K562 (cell line): ENCODE data around the gene PRR29. TPM values are rescaled to one million over a fixed set of nuclear protein-coding genes. Genes with fewer than 3 reads are reported as not detected.
A peak's percentile ranks its signal among the peaks of the same experiment; 100 is the strongest.

ENCODE experiments used
- CREM ChIP-seq: IDR thresholded peaks from 2 replicates; pipeline ENCODE4 v1.6.1; 2014; ENCODE audit warnings: antibody characterized with exemption, low read depth
- ERF ChIP-seq: fragments of 450-650 bp; formaldehyde crosslinking; IDR thresholded peaks from 2 replicates; pipeline ENCODE4 v1.4.0; 2020; ENCODE audit warnings: mild to moderate bottlenecking, mixed read lengths
- FOSL1 ChIP-seq: fragments of 200-800 bp; sonication (Bioruptor generic); conservative IDR thresholded peaks from 2 replicates; pipeline ENCODE4 v1.6.1; 2016; ENCODE audit warnings: missing genetic modification characterization, missing compliant biosample characterization
- HNRNPH1 ChIP-seq: fragments of 200-400 bp; formaldehyde crosslinking; optimal IDR thresholded peaks from 2 replicates; pipeline ENCODE3; 2017; ENCODE audit warnings: low read depth, mild to moderate bottlenecking, low read length, moderate library complexity
- ID3 ChIP-seq, 2 experiments: fragments of 250-450 bp in 1 of 2; fragments of 450-650 bp in 1 of 2; sonication (Bioruptor Pico) in 1 of 2; IDR thresholded peaks; 2 replicates each; pipeline versions ENCODE4 v1.6.1 to v1.8.0; 2016 to 2021; ENCODE audit warnings: mild to moderate bottlenecking in 2 of 2, moderate library complexity in 2 of 2, missing compliant biosample characterization in 1 of 2, missing genetic modification characterization in 1 of 2
- MCM7 ChIP-seq, 2 experiments: fragments of 450-650 bp; IDR thresholded peaks; 2 replicates each; pipeline ENCODE4 v1.6.1; 2016 to 2018
- PTRF ChIP-seq: fragments of 450-650 bp; IDR thresholded peaks from 2 replicates; pipeline ENCODE4 v1.6.1; 2016; ENCODE audit warnings: mild to moderate bottlenecking, missing genetic modification characterization, missing compliant biosample characterization
- SMARCB1 ChIP-seq: IDR thresholded peaks from 2 replicates; pipeline ENCODE4 v1.6.1; 2011; ENCODE audit warnings: improper control_type of control experiment, low read depth; ENCODE audit not compliant: insufficient read length
- SNAPC5 ChIP-seq: fragments of 250-450 bp; sonication (Bioruptor Pico); IDR thresholded peaks from 2 replicates; pipeline ENCODE4 v1.8.0; 2021; ENCODE audit warnings: moderate library complexity, mild to moderate bottlenecking, inconsistent platforms
- TAF9B ChIP-seq: fragments of 450-650 bp; IDR thresholded peaks from 2 replicates; pipeline ENCODE4 v1.6.1; 2018; ENCODE audit warnings: mild to moderate bottlenecking; ENCODE audit not compliant: partially characterized antibody
- THRAP3 ChIP-seq: fragments of 450-650 bp; IDR thresholded peaks from 2 replicates; pipeline ENCODE4 v1.6.1; 2016; ENCODE audit warnings: mild to moderate bottlenecking, inconsistent platforms, borderline replicate concordance
- ZFP1 ChIP-seq: fragments of 450-650 bp; formaldehyde crosslinking; IDR thresholded peaks from 2 replicates; pipeline ENCODE4 v1.4.0; 2020; ENCODE audit warnings: mild to moderate bottlenecking, mixed read lengths
- ZNF592 ChIP-seq: fragments of 450-650 bp; IDR thresholded peaks from 2 replicates; pipeline ENCODE4 v1.6.1; 2017; ENCODE audit warnings: antibody characterized with exemption, mild to moderate bottlenecking
- ZNF644 ChIP-seq: fragments of 200-800 bp; sonication (Bioruptor generic); IDR thresholded peaks from 2 replicates; pipeline ENCODE4 v1.6.1; 2016; ENCODE audit warnings: low read depth, missing genetic modification characterization, missing compliant biosample characterization
- ZNF75A ChIP-seq: fragments of 450-650 bp; formaldehyde crosslinking; IDR thresholded peaks from 2 replicates; pipeline ENCODE4 v1.4.0; 2020; ENCODE audit warnings: mild to moderate bottlenecking
- polyA plus RNA-seq, 8 experiments: library from polyadenylated mRNA; depleted of rRNA in 4 of 8; stranded (reverse) in 5 of 8; unstranded in 3 of 8; fragments of >200 nt; fragmentation: Nextera tagmentation in 2 of 8; fragmentation: Illumina TruSeq in 1 of 8; extraction: Ambion mirVana in 2 of 8; extraction: Trizol in 1 of 8; gene quantifications; 2 replicates each; pipeline versions ENCODE4 v1.2.1 to v1.2.3, GENCODE V29; 2011 to 2014; ENCODE audit warnings: inconsistent platforms in 1 of 8, missing spikeins in 1 of 8
- total RNA-seq, 7 experiments: library from RNA; depleted of rRNA in 6 of 7; stranded (reverse); fragments of >200 nt in 6 of 7; fragmentation: Illumina TruSeq in 2 of 7; extraction: Trizol in 2 of 7; gene quantifications; 2 replicates each; pipeline versions ENCODE4 v1.2.1 to v1.2.3, GENCODE V29; 2011 to 2021; ENCODE audit warnings: low replicate concordance in 1 of 7
- TF ChIP-seq, protein P1 (sequence below), 2 experiments: fragments of 450-650 bp; formaldehyde crosslinking in 1 of 2; IDR thresholded peaks; 2 replicates each; pipeline versions ENCODE4 v1.4.0 to v1.6.1; 2014 to 2020; ENCODE audit warnings: mild to moderate bottlenecking in 2 of 2, borderline replicate concordance in 1 of 2, low read depth in 1 of 2

Gene PRR29
- total and polyA plus RNA-seq, 9 of the 15 experiments (the other 6 are each of a cell fraction or from before 2014, with no cell fraction given): 0.08 to 0.58 (median 0.15) TPM; not detected in 5

DNA sequence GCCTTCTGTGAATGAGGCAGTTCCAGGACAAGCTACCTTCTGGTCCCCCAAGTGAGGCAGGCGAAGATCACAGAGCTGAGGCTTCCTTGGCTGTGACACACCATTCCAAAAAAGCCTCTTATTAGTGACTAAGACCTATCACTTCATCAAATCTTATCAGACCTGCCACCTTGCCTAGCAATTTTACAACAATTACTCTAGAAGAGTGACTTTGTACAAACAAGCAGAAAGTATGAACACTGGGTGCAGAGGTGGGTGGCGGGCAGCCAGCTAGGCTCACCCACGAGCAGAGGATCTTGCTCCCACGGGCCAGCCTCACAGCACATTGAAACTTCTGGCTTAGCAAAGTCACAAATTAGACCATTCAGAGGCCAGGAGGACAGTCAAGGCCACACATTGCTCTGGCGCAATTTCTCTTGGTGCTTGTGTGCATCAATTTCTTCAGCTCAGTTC is 24.5 kb downstream of the PRR29 start (continued):
- TF ChIP-seq ZNF592: 0 out of 2 replicates have a peak, but pooled peaks have one; percentile 70
- no peak for TF ChIP-seq SMARCB1
- TF ChIP-seq TAF9B: no peak
- TF ChIP-seq, protein P1, sequence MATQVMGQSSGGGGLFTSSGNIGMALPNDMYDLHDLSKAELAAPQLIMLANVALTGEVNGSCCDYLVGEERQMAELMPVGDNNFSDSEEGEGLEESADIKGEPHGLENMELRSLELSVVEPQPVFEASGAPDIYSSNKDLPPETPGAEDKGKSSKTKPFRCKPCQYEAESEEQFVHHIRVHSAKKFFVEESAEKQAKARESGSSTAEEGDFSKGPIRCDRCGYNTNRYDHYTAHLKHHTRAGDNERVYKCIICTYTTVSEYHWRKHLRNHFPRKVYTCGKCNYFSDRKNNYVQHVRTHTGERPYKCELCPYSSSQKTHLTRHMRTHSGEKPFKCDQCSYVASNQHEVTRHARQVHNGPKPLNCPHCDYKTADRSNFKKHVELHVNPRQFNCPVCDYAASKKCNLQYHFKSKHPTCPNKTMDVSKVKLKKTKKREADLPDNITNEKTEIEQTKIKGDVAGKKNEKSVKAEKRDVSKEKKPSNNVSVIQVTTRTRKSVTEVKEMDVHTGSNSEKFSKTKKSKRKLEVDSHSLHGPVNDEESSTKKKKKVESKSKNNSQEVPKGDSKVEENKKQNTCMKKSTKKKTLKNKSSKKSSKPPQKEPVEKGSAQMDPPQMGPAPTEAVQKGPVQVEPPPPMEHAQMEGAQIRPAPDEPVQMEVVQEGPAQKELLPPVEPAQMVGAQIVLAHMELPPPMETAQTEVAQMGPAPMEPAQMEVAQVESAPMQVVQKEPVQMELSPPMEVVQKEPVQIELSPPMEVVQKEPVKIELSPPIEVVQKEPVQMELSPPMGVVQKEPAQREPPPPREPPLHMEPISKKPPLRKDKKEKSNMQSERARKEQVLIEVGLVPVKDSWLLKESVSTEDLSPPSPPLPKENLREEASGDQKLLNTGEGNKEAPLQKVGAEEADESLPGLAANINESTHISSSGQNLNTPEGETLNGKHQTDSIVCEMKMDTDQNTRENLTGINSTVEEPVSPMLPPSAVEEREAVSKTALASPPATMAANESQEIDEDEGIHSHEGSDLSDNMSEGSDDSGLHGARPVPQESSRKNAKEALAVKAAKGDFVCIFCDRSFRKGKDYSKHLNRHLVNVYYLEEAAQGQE (IDR thresholded peaks at IDR 0.05; ENCODE audit: borderline replicate concordance): no peak
- TF ChIP-seq, protein P1 (CRISPR knock-in tag; IDR thresholded peaks at IDR 0.05; ENCODE audit: low read depth): no peak
- no peak for TF ChIP-seq ZNF75A (CRISPR knock-in tag)
- no peak for TF ChIP-seq MCM7 (IDR thresholded peaks at IDR 0.05)
- TF ChIP-seq CREM: peak; percentile 59
- TF ChIP-seq PTRF: no peak
- no peak for TF ChIP-seq THRAP3
- peak; percentile 81; the same call in 1 of the 2 replicates for TF ChIP-seq ZNF644 (tag)
- TF ChIP-seq ZFP1 (CRISPR knock-in tag): no peak
- TF ChIP-seq ID3 (CRISPR knock-in tag; IDR thresholded peaks at IDR 0.05): no peak
- no peak for TF ChIP-seq ID3 (tag; IDR thresholded peaks at IDR 0.05)
- TF ChIP-seq FOSL1 (tag): peak; percentile 90
- TF ChIP-seq ERF (CRISPR knock-in tag): no peak
- no peak for TF ChIP-seq HNRNPH1
- no peak for TF ChIP-seq SNAPC5 (CRISPR knock-in tag)
